Cardiac septum (tissue), 1 donor: ENCODE results near the gene RFX7. TPM values are rescaled to one million over a fixed set of nuclear protein-coding genes. Genes with fewer than 3 reads are reported as not detected.
"Not testable (repeated sequence)": the region's sequence is repeated elsewhere in the genome, so short reads cannot be mapped to it uniquely, and the experiment has no call there.

Experiments used
- DNase-seq: peaks from one replicate; pipeline ENCODE4 v3.0.0-alpha.2; 2020; ENCODE audit warnings: low spot score
- intact Hi-C: fragments of 100-400 bp; cut with DNase I; formaldehyde crosslinking; loops from one replicate; pipeline ENCODE4 v1.14.0; 2022
- total RNA-seq: library from RNA; stranded (reverse); fragmentation: NEBNext Ultra II Directional; extraction: Animal tissue kit (Norgen Biotek cat#: 25700); gene quantifications from one replicate; pipeline ENCODE4 v1.2.1, GENCODE V29; 2021
- donor health status: DM: no; HTN: no; CAD: no.

The RFX7 gene
- total RNA-seq, 1 donor from 2014 or later, result 10.1 TPM

DNA sequence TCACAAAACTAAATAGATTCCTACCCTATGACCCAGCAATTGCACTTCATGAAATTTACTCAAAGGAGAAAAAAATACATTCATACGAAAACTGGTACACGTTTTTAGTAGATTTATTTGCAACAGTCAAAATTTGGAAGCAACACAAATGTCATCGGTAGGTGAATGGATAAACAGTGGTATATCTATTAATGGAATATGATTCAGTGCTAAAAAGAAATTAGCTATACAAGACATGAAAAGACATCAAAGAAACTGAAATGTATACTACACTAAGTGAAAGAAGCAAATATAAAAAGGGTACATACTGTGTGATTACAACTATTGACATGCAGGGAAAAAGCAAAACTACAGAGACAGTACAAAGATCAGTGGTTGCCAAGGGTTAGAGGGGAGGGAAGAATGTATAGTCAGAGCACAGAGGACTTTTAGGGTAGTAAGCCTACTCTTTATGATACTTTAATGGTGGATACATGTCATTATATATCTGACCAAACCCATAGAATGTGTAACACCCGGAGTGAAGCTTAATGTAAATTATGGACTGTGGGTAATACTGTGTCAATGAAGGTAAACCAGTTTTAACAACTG, 31.6 kb downstream of the RFX7 start:
- intact Hi-C loops, result no loop called here

GRCh38 chr15:56211064-56211463, 32.6 kb downstream of the RFX7 start:
- intact Hi-C loops, result no loop called here
- DNase-seq, result no peak

More for the DNA sequence above, 31.6 kb downstream of the RFX7 start:
- DNase-seq, result no peak

DNA sequence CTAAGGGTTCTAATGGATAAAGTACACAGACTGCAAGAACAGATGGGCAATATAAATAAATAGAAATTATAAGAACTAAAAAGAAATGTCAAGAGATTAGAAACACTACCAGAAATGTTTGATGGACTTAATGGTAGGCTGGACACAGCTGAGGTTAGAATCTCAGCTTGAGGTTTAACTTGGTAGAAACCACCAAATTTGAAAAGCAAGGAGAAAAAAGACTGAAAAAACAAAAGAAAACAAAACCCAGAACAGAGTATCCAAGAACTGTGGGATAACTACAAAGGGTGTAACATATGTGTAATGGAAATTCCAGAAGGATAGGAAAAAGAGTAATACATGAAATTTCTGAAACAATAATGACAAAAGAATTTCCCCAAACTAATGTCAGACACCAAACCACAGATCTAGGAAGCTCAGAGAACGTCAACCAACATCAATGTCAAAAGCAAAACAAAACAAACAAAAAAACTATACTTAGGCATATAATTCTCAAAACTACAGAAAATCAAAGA, 35.0 kb downstream of the RFX7 start:
- intact Hi-C loops, result loop anchor here (5.0 kb wide), 1 partner anchor 39 kb away; no protein-coding TSS in a partner anchor
- no peak for DNase-seq

DNA sequence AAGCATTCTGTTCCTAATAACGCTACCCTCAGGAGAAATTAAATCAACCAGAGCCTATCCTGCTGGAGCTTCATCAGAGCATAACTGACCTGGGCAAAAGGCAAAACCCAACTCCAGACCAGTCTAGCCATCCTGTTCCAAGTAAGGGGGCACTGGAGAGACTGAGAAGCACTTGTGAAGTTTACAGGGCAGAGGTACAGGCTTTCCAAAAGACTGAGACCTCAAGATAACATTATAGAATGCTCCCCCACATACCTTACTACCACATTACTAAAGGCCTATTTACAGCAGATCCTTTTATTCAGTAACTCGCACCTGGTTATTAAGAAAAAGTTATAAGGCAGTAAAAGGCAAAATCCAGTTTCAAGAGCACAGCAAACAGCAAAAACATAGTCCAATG, 35.5 kb downstream of the RFX7 start:
- intact Hi-C loops, result loop anchor here (5.0 kb wide), 1 partner anchor 39 kb away; no protein-coding TSS in a partner anchor
- DNase-seq, result no peak

- intact Hi-C loops, result loop anchor here (5.0 kb wide), 1 partner anchor 40 kb away; no protein-coding TSS in a partner anchor
- no peak for DNase-seq
Measured at GRCh38 chr15:56207711-56208110, 36.0 kb downstream of the RFX7 start.

DNA sequence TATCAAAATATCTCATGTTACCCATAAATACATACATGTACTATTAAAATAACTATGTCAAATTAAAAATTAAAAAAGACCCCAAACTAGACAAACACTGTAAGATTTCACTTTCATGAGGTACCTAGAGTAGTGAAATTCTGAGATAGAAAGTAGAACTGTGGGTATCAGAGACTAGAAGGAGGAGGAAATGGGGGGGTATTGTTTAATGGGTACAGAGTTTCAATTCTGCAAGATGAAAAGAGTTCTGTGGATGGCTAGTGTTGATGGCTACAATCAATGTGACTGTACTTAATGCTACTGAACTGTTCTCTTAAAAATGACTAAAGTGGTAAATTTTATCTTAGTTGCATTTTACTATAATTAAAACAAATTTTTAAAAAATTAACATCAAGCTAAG, 36.6 kb downstream of the RFX7 start:
- intact Hi-C loops, result loop anchor here (5.0 kb wide), 1 partner anchor 40 kb away; no protein-coding TSS in a partner anchor
- no peak for DNase-seq

GRCh38 chr15:56205061-56205876, 38.4 kb downstream of the RFX7 start:
- no peak for DNase-seq

DNA sequence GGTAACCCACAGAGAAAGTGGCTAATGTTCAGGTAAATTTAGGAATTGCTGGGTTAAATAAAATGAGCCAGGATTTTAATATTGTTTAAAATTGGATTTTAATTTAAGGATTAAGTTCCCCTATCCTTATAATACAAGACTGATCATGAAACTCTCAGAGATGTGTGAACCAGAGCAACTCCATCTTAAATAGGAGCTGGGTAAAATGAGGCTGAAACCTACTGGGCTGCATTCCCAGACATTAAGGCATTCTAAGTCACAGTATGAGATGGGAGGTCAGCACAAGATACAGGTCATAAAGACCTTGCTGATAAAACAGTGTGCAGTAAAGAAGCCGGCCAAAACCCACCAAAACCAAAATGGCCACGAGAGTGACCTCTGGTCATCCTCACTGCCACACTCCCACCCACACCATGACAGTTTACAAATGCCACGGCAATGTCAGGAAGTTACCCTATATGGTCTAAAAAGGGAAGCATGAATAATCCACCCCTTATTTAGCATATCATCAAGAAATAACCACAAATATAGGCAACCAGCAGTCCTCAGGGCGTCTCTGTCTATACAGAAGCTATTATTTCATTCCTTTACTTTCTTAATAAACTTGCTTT, 40.3 kb downstream of the RFX7 start:
- not testable (repeated sequence) for DNase-seq

More at GRCh38 chr15:56205061-56205876, 38.4 kb downstream of the RFX7 start:
- intact Hi-C loops, result loop anchor here (5.0 kb wide), 1 partner anchor 42 kb away; no protein-coding TSS in a partner anchor

DNA sequence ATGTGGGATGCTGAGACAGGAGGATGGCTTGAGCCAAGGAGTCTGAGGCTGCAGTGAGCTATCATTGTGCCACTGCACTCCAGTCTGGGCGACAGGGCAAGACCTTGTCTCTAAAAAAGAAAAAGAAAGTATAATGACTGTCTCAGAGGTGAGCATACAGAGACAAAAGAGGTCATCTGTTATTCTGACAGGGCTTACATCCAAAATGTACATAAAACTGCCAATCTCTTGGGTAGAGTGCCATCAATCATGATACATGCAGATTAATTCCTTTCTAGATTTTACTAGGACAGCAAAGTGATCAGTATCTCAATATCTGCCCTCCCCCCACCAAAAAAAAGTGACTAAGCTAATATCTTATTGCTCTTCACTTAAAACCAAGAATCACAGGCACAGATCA, 41.0 kb downstream of the RFX7 start:
- intact Hi-C loops, result no loop called here
- no peak for DNase-seq

More for the DNA sequence above, 40.3 kb downstream of the RFX7 start:
- intact Hi-C loops, result not testable (repeated sequence)

- no peak for DNase-seq
- intact Hi-C loops, result no loop called here
Measured at GRCh38 chr15:56199038-56199437, 44.6 kb downstream of the RFX7 start.

DNA sequence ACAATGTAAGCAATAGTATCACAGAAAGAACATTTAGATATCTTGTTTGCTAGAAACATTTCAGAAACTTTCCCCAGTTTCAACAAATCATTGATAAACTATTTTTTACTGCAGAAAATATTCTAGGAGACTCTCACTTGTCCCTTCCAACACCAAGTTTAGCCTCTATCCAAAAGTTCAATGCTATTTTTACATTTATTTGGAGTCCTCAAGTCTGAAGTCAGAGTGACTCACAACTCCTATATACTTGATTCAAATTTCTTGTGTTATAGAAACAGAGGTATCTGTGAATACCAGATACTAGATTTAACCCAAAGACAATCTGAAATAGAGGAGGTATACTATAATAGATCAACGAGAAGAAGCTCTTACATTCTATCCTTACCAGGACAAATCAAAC, 49.6 kb downstream of the RFX7 start:
- no peak for DNase-seq
- intact Hi-C loops, result no loop called here

DNA sequence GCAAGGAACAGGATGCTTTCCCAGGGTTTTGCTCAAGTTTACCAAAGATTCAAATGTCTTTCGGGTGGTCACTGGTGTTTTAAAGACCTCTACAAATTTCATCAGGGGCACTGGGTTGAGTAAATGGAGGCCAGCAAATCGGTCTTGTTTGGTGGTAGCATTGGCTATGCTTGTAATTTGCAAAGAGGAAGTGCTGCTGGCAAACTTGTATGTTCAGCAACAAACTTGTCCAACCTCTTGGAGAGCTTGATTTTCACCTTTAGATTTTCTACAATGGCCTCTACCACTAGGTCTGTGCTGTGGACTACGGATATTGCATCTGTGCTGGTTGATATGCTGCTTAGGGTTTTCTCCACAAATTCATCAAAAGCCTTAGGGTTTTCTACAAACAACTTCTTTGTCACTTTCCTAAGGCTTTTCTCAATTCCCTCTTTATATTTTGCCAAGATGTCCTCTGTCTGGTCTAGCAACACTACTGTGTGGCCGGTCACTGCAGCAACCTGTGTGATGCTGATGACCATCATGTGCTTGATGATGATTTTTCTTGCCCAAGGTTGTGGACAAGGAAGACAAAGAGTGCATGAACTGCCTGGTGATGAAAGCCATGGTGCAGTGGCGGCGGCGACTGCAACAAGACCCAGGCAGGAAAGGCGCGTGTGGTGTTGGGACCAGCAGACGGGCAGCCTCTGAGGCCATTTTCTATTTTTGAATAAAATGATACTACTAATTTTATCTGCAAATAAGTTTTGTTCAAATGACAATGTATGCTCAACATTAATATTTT, 50.8 kb downstream of the RFX7 start:
- no peak for DNase-seq
- intact Hi-C loops, result no loop called here

DNA sequence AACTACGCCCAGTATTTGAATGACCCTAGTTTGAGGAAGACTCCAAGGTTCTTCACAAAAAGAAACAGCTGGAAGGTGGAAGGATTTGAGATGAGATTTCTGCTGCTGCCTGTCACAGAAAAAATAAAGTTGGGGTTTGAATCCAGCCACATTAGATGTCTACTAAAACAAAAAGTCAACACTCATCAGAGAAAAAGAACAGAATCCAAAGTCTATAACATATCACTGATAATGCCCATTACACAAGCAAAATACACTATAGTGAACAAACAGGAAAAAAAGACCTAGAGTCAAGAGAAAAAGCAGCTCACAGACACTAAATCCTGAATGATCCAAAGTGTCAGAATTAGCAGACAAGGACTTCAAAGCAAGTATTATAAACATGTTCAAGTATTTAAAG, 56.0 kb downstream of the RFX7 start:
- DNase-seq, result no peak
- intact Hi-C loops, result no loop called here

DNA sequence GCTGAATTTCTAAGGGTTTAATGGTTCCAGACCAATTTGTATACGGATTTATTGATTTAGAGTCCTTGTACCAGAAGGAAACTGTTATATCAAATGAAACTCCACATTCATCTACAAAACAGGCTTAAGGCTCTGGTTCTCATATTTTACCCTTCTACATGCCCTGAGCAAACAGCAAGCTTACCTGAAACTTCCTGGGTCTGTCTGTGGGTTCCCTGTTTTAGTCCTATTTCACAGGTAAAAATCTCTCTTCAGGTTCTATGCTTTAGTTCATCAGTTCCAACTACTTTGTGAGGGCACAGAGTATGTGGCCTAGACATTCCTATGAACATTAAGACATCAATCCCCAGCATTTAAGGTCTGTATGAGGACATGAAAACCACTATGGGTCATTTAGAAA, 57.7 kb downstream of the RFX7 start:
- intact Hi-C loops, result no loop called here
- DNase-seq, result no peak

- intact Hi-C loops, result no loop called here
- no peak for DNase-seq
Measured at GRCh38 chr15:56184516-56184915, 59.2 kb downstream of the RFX7 start.

DNA sequence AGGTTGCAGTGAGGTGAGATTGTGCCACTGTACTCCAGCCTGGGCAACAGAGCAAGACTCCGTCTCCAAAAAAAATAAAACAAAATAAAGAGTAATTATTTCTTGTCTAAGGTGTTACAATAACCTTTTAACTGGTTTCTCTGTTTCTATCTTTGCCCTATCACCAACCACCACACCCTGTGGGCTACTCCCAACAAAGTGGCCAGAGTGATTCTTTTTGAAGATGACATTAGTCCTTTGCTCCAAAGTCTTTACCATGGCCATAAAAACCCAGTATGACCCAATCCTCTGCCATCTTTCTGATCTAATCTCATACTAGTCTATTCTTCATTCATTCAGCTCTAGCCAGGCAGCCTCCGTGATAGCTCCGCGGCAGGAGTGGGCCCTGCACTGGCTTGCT, 62.8 kb downstream of the RFX7 start:
- no peak for DNase-seq
- intact Hi-C loops, result no loop called here

DNA sequence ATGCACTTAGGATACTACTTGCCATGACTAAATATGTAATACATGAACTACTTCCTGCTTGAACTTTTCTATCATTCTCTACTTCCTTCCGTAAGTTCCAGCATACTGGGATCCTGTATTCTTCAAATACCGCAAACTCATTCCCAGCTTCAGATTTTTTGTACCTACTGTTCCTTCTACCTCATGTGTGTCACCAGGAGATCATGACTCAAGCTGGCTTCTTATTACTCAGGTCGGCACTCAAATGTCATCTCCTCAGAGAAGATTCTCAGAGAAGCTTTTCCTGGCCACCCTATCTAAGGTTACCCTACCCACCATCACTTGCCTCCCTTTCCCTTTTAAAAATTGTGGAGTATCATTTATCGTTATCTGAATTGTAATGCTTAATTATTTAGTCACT, 66.7 kb downstream of the RFX7 start:
- DNase-seq, result no peak
- intact Hi-C loops, result no loop called here

DNA sequence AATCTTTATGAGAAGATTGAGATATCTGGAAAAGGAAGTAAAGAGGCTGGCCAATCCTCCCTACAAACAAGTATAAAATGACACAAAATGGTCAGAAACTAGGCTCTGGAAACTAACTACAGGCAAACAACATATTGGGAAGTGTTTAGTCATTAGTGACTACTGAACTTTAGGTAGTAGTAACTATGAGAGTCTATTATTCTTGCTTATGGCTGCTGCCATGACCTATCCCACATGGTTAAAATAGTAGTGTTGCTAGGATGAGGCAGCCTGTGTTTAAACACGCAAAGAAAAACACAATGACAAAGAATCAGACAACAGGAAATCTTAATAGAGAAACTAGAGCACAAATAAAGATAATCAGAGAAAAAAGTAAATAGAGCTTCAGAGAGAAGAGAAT, 67.9 kb downstream of the RFX7 start:
- intact Hi-C loops, result no loop called here
- no peak for DNase-seq

GRCh38 chr15:56174649-56175048, 69.0 kb downstream of the RFX7 start:
- DNase-seq, result no peak
- intact Hi-C loops, result no loop called here

- intact Hi-C loops, result no loop called here
- DNase-seq, result no peak
Measured at GRCh38 chr15:56168394-56168793, 75.3 kb downstream of the RFX7 start.
